ENCODE results near the gene JADE2. TPM values are rescaled to one million over a fixed set of nuclear protein-coding genes. Genes with fewer than 3 reads are reported as not detected.

Gene JADE2
- total RNA-seq, 4 donors from 2014 or later = 9.1 to 32.8 (median 14.9) TPM

GRCh38 chr5:134547999-134548658 lies 22.7 kb downstream of the JADE2 start:
- no peaks in the 10 kb centered on the region for H3K9me3 ChIP-seq
- no peak overlapping the region for H3K4me3 ChIP-seq
- peak overlapping the region in 2 of 4 donors; percentile 40 to 46 for H3K27ac ChIP-seq
- WGBS, 2 donors = 70 to 72% methylated on average over 12 of the region's 13 CpGs
- intact Hi-C loops (cut with DNase I) = no loop called here
- no peak for DNase-seq
- peaks cover 3 to 77% (median 41%) of the 10 kb centered on the region in 3 donors for H3K4me1 ChIP-seq
- no peaks in the 10 kb centered on the region for H3K27me3 ChIP-seq
- no peak for TF ChIP-seq POLR2A (IDR thresholded peaks at IDR 0.05)
- TF ChIP-seq, protein P1, sequence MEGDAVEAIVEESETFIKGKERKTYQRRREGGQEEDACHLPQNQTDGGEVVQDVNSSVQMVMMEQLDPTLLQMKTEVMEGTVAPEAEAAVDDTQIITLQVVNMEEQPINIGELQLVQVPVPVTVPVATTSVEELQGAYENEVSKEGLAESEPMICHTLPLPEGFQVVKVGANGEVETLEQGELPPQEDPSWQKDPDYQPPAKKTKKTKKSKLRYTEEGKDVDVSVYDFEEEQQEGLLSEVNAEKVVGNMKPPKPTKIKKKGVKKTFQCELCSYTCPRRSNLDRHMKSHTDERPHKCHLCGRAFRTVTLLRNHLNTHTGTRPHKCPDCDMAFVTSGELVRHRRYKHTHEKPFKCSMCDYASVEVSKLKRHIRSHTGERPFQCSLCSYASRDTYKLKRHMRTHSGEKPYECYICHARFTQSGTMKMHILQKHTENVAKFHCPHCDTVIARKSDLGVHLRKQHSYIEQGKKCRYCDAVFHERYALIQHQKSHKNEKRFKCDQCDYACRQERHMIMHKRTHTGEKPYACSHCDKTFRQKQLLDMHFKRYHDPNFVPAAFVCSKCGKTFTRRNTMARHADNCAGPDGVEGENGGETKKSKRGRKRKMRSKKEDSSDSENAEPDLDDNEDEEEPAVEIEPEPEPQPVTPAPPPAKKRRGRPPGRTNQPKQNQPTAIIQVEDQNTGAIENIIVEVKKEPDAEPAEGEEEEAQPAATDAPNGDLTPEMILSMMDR (IDR thresholded peaks at IDR 0.05) = no peak
- peaks cover 14 to 90% (median 15%) of the 10 kb centered on the region in 3 donors for H3K36me3 ChIP-seq

DNA sequence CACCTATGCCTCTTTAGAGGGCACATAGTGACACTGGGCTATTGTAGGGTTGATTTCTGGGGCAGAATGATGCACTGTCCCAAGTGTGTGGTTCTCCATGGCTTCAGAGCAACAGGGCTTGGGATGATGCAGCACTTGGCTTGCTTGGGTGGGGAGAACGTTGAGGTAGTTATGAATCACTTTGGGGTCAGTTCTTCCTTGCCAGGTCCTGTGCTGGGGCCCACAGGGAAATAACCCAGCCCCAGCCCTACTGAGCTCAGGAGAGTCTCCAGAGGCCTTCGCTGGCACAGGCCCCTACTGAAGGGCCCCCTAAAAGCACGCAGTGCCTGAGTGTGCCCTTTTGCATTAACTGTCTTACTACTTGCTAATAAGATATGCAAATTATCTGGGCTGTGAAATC lies 24.2 kb downstream of the JADE2 start:
- Histone ChIP-seq H3K4me3 (no peak overlapping the region), H3K4me1 (peaks cover 13 to 75% (median 51%) of the 10 kb centered on the region in 3 donors), H3K36me3 (peaks cover 14 to 90% (median 15%) of the 10 kb centered on the region in 3 donors), H3K9me3 (no peaks in the 10 kb centered on the region), H3K27ac (no peak overlapping the region), H3K27me3 (no peaks in the 10 kb centered on the region)
- no peak for TF ChIP-seq POLR2A (IDR thresholded peaks at IDR 0.05)
- TF ChIP-seq, protein P1 (IDR thresholded peaks at IDR 0.05) = no peak
- no peak for DNase-seq
- WGBS, 2 donors = 44 to 63% methylated on average over 3 of the region's 3 CpGs
- intact Hi-C loops (cut with DNase I) = no loop called here

- H3K9me3 ChIP-seq = no peaks in the 10 kb centered on the region
Measured at GRCh38 chr5:134550271-134551214, 25.1 kb downstream of the JADE2 start.

GRCh38 chr5:134551901-134552300 lies 26.4 kb downstream of the JADE2 start:
- H3K27me3 ChIP-seq = no peaks in the 10 kb centered on the region
- peaks cover 22 to 75% (median 60%) of the 10 kb centered on the region in 3 donors for H3K4me1 ChIP-seq
- no peak for DNase-seq
- no peak overlapping the region for H3K4me3 ChIP-seq
- H3K9me3 ChIP-seq = no peaks in the 10 kb centered on the region
- TF ChIP-seq POLR2A (IDR thresholded peaks at IDR 0.05) = no peak
- TF ChIP-seq, protein P1 (IDR thresholded peaks at IDR 0.05) = no peak
- peaks cover 14 to 76% (median 15%) of the 10 kb centered on the region in 3 donors for H3K36me3 ChIP-seq
- WGBS, 2 donors = 88 to 89% methylated on average over 5 to 6 of the region's 8 CpGs
- intact Hi-C loops (cut with DNase I) = no loop called here
- peak overlapping the region; percentile 21 to 68 (median 42) for H3K27ac ChIP-seq

More at GRCh38 chr5:134550271-134551214, 25.1 kb downstream of the JADE2 start:
- TF ChIP-seq, protein P1 (IDR thresholded peaks at IDR 0.05) = no peak
- no peak for TF ChIP-seq POLR2A (IDR thresholded peaks at IDR 0.05)
- Histone ChIP-seq H3K4me3 (no peak overlapping the region), H3K27me3 (no peaks in the 10 kb centered on the region), H3K36me3 (peaks cover 14 to 90% (median 15%) of the 10 kb centered on the region in 3 donors), H3K27ac (peak overlapping the region in 1 of 4 donors; percentile 6), H3K4me1 (peaks cover 18 to 77% (median 56%) of the 10 kb centered on the region in 3 donors)
- no peak for DNase-seq
- WGBS, 2 donors = 72 to 75% methylated on average over 8 to 11 of the region's 13 CpGs
- intact Hi-C loops (cut with DNase I) = no loop called here
